Measurements from ENCODE around the gene IL17RA. TPM values are rescaled to one million over a fixed set of nuclear protein-coding genes. Genes with fewer than 3 reads are reported as not detected.

Gene IL17RA
- total RNA-seq, 2 experiments from 2014 or later = 37.8 to 38.7 TPM

DNA sequence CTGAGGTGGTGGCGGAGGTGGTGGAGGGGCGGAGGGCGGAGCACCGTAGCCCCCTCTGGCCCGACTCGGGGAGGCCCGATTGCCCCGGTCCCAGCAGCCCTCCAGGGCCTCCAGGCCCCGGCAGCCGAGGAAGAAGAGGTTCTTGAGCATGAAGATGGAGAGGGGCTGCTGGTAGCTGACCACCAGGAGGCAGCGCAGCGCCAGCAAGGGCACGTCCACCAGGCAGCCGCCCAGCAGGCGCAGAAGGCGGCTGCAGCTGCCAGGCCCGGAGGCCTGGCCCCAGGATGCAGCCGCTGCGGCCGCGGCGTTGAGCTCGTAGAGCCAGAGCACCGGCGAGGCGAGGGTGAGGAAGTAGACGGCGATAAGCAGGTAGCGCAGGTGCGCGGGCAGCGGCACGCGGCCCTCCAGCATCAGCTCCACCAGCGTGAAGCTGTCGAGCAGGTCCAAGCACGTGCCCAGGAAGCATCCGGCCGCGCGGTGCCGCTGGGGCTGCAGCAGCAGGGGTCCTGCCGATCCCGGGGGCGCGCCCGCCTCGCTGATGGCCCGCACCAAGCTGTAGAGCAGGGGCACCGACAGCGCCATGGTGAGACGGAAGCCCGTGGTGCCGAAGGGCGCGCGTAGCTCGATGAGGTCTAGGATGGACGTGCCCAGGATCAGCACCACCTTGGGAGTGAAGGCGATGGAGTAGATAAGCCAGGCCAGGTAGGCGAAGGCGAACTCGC lies 34.8 kb downstream of the IL17RA start:
- Mint-ChIP-seq H3K4me1 (peaks cover 40% of the 10 kb centered on the region), H3K36me3 (ENCODE audit: low read depth) (no peaks in the 10 kb centered on the region), H3K9me3 (no peaks in the 10 kb centered on the region), H3K27ac (no peak overlapping the region), H3K4me3 (no peak overlapping the region), H3K27me3 (peaks cover 30% of the 10 kb centered on the region)
- ChIA-PET CTCF (no interaction called here), POLR2A (interaction anchor here (1.9 kb wide), 1 partner anchor 22 kb away, joined by 5 read pairs; no protein-coding TSS in a partner anchor)
- no peak for DNase-seq

DNA sequence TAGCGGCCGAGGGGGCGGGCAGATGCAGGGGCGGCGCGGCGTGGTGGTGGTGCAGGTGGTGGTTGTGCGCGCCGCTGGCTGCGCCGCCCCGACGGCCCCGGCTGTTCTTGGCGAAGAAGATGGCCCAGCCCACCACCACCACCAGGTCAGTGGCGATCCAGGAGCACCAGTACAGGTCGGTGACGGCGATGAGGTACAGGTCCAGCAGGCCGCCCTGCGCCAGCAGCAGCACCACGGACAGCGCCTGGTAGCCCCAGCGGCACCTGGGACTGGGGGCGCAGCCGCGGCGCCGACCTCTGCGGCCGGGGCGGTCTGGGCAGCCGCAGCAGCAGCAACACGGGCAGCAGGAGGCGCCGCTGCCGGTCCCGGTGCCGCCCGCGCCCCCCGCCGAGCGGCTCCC lies 35.5 kb downstream of the IL17RA start:
- ChIA-PET CTCF (no interaction called here), POLR2A (no interaction called here)
- Mint-ChIP-seq H3K4me1 (peaks cover 40% of the 10 kb centered on the region), H3K27me3 (peaks cover 33% of the 10 kb centered on the region), H3K27ac (no peak overlapping the region), H3K9me3 (no peaks in the 10 kb centered on the region), H3K4me3 (no peak overlapping the region), H3K36me3 (ENCODE audit: low read depth) (no peaks in the 10 kb centered on the region)
- peak; percentile 55 for DNase-seq

DNA sequence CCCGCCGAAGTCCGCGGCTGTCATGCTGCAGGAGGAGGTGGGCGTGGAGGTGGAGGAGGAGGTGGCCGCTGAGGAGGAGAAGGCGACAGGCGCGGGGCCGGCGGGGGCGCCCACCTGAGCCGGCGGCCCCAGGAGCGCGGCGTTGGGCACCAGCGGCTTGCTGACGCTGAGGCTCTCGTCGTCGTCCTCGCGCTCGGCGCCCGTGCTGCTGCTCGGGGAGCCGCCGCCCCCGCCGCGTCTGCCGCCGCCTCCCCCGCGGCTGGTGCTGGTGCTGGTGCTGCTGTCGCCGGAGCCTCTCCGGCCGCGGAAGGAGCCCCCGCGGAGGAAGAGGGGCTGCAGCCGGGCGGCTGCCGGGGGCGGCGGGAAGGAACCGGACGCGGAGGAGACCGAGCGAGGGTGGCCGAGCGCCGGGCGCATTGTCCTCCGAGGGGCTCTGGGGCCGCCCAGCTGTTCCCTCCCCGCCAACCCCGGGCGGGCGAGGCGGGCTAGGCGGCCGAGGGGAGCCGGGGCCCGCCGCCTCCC lies 36.0 kb downstream of the IL17RA start:
- H3K9me3 Mint-ChIP-seq = no peaks in the 10 kb centered on the region
- DNase-seq = no peak
- POLR2A ChIA-PET = no interaction called here
- no peak overlapping the region for H3K4me3 Mint-ChIP-seq
- peaks cover 33% of the 10 kb centered on the region for H3K27me3 Mint-ChIP-seq
- H3K36me3 Mint-ChIP-seq (ENCODE audit: low read depth) = no peaks in the 10 kb centered on the region
- peaks cover 37% of the 10 kb centered on the region for H3K4me1 Mint-ChIP-seq
- CTCF ChIA-PET = no interaction called here
- no peak overlapping the region for H3K27ac Mint-ChIP-seq

DNA sequence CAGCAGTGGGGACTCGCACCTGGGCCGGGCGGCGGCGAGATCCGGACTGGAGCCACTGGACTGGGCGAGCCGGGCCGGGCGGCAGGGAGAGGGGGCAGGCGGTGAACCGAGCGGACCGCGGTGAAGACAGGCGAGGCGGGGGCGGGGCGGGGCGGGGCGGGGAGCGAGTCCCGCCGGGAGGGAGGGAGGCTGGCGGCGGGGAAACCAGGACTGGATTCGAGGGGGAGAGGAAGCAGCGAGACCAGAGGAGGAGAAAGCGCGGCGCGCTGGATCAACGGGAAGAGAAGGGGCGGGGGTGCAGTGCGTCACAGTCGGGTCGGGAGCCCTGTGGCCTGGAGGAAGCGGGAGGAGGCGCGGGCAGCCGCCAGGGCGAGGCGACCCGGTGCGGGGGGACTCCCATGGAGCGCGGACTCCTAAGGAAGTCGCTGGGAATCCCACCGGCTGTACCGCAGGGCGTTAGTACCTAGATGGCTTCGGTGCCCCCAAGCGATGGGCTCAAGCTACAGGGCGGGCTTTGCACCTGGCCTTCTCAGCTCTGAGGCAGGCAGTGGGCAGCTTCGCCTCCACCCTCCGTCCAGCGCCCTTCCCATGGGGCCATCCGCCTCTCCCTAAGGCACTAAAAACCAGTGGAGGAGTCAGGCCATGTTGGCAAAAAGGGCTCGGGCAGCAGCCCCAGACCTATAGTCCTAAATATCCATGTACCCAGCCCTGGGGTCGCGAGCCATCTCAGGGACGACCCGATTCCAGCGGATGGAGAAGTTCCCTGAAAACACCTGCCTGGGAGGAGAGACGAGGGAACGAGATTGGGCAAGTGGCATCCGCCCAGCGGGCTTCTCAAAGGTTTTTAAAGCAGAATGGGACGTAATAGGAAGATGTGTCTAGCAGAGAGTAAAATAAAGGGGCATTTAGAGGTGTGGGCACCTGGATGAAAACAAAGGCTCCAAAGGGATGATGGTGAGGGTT lies 36.7 kb downstream of the IL17RA start, which contains the start of gene TMEM121B:
Gene TMEM121B, minus strand, starts transcription at position 128 of the 963 bp plus-strand sequence. CDS start 233 bp downstream, outside the sequence.
- Mint-ChIP-seq H3K27ac (no peak within 1 kb of the TSS), H3K4me1 (peaks cover 29% of the 10 kb centered on the region), H3K4me3 (peak within 1 kb of the TSS; percentile 43), H3K36me3 (ENCODE audit: low read depth) (no peaks in the 10 kb centered on the region), H3K27me3 (peaks cover 33% of the 10 kb centered on the region), H3K9me3 (no peaks in the 10 kb centered on the region)
- DNase-seq = no peak
- POLR2A ChIA-PET = no interaction called here
- CTCF ChIA-PET = no interaction called here

DNA sequence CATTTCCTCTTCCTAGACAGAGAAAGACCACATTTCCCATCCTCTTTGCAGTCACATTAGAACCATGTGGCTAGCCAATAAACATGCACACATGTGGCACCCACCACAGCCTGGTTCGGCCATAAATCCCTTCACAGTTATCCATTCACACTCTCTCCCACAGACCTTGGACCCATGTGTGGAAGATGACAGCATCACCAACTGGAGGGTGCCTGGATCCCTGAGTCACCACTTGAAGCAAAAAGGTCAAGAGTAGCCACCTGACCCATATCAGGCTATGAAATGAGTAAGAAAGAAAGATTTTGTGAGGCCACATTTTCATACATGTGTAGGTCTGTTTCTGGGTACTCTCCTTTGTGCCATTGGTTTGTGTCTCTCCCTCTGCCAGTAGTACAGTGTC lies 45.4 kb downstream of the IL17RA start:
- H3K27me3 Mint-ChIP-seq = no peaks in the 10 kb centered on the region
- H3K27ac Mint-ChIP-seq = no peak overlapping the region
- ChIA-PET CTCF (no interaction called here), POLR2A (no interaction called here)
- H3K9me3 Mint-ChIP-seq = no peaks in the 10 kb centered on the region
- no peak for DNase-seq
- no peaks in the 10 kb centered on the region for H3K4me1 Mint-ChIP-seq
- H3K36me3 Mint-ChIP-seq (ENCODE audit: low read depth) = no peaks in the 10 kb centered on the region
- H3K4me3 Mint-ChIP-seq = no peak overlapping the region

DNA sequence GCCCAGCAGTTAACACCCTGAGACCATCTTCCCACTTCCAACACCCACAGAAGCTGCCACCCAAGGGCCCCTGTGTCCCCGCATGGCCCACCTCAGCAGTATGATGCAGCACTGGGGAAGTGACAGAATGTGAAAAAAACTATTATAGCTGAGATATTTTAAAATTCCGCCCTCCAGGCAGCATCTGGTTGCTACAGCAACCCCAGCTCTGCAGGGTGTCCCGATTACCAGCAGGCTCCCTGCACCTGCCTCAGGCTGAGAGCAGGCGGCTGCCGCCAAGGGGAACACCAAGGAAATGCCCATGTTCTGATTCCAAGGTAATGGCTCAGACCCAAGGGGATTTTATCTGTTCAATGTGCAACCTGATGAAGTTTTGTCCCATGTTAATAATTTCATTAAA lies 46.9 kb downstream of the IL17RA start:
- no peaks in the 10 kb centered on the region for H3K4me1 Mint-ChIP-seq
- no peaks in the 10 kb centered on the region for H3K36me3 Mint-ChIP-seq (ENCODE audit: low read depth)
- no peaks in the 10 kb centered on the region for H3K27me3 Mint-ChIP-seq
- no peak for DNase-seq
- no peak overlapping the region for H3K4me3 Mint-ChIP-seq
- POLR2A ChIA-PET = interaction anchor here (0.6 kb wide), 1 partner anchor 26 kb away, joined by 3 read pairs; no protein-coding TSS in a partner anchor
- CTCF ChIA-PET = no interaction called here
- H3K9me3 Mint-ChIP-seq = no peaks in the 10 kb centered on the region
- no peak overlapping the region for H3K27ac Mint-ChIP-seq

DNA sequence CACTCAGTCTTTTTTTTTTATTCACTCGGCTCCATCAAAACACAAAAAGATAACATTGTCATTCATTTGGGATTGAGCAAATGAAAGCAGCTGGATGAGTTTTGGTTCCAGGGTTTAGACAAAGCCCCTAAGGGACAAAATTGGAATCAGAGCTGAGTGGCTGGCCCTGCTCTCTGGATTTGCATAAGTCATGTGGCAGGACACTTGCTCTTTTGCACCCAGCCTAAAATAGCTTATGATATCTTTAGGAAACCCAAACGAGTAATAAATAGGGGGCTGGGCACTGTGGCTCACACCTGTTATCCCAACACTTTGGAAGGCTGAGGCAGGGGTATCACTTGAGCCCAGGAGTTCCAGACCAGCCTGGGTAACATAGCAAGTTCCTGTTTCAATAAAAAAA lies 47.3 kb downstream of the IL17RA start:
- no peak overlapping the region for H3K27ac Mint-ChIP-seq
- no peaks in the 10 kb centered on the region for H3K36me3 Mint-ChIP-seq (ENCODE audit: low read depth)
- DNase-seq = no peak
- H3K27me3 Mint-ChIP-seq = no peaks in the 10 kb centered on the region
- H3K9me3 Mint-ChIP-seq = no peaks in the 10 kb centered on the region
- ChIA-PET POLR2A (interaction anchor here (0.6 kb wide), 1 partner anchor 26 kb away, joined by 3 read pairs; no protein-coding TSS in a partner anchor), CTCF (interaction anchor here (0.7 kb wide), 1 partner anchor 218 kb away, joined by 5 read pairs; no protein-coding TSS in a partner anchor)
- no peaks in the 10 kb centered on the region for H3K4me1 Mint-ChIP-seq
- no peak overlapping the region for H3K4me3 Mint-ChIP-seq

DNA sequence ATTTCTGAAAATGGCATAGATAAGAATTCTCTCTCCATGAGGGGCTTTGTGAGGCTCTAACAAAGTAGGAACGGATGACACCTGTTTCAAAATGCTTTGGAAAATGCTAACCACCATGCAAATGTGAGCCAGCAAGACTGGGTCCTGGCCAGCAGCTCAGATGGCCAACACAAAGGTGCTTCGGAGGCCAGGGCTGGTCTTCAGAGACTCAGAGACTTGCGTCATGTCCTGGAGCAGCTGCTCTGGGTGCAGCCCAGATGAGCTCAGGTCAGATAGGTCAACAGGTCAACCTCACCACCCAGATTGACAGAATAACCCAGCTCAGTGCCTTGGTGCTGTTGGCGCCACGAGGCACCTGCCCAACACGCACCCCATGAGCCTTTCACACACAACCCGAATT lies 48.3 kb downstream of the IL17RA start:
- H3K4me3 Mint-ChIP-seq = no peak overlapping the region
- H3K27me3 Mint-ChIP-seq = no peaks in the 10 kb centered on the region
- DNase-seq = no peak
- H3K36me3 Mint-ChIP-seq (ENCODE audit: low read depth) = no peaks in the 10 kb centered on the region
- no peaks in the 10 kb centered on the region for H3K9me3 Mint-ChIP-seq
- no peaks in the 10 kb centered on the region for H3K4me1 Mint-ChIP-seq
- ChIA-PET POLR2A (interaction anchor here (1.2 kb wide), 1 partner anchor 16 kb away, joined by 3 read pairs; no protein-coding TSS in a partner anchor), CTCF (no interaction called here)
- H3K27ac Mint-ChIP-seq = no peak overlapping the region

DNA sequence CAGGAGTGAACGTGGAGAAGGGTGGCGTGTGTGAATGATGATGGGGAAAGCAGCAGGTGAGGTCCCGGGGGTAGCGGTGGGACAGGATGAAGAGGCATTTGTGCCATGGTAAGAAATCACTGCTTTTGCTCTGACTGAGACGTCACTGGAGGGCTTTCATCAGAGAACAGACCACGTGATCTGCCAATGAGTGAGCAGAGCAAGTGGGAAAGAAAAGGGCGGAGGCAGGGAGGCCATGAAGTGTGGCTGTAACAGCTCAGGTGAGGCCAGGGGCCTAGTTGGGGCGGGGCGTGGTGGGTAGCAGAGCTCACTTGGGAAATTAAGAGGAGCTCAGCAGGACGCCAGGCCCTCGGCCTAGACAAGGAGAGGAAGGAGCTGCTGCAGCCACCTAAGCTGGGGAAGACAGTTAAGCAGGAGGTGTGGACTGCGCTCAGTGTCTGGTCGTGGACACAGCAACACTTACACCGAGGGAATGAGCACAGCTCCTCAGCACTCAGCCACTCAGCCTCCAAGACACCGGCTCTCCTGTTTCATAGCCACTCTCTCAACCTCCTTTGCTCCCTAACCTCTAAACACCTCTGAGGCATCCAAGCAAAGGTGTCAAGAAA lies 50.5 kb downstream of the IL17RA start:
- CTCF ChIA-PET = no interaction called here
- POLR2A ChIA-PET = no interaction called here

DNA sequence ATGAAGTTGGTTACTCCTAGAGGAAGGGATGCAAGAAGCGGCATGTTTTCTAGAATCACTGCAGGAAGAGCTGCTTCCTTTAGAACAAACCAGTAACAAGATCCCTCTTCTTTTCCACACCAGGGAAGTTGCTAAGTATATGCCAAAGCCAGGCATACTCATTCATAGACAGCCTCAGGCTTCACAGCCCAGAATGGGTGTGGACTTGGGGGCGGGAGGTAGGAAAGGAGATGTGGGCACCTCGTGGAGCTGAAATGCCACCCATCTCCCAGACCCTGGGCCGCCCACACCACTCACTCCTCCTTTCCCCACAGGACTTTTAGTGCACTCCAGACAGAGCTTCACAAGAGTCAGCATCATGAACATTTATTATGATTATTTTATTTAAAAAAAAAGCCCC lies 52.4 kb downstream of the IL17RA start:
- no peak for DNase-seq
- H3K9me3 Mint-ChIP-seq = no peaks in the 10 kb centered on the region
- H3K27ac Mint-ChIP-seq = no peak overlapping the region
- ChIA-PET POLR2A (no interaction called here), CTCF (no interaction called here)
- no peaks in the 10 kb centered on the region for H3K27me3 Mint-ChIP-seq
- no peak overlapping the region for H3K4me3 Mint-ChIP-seq
- H3K4me1 Mint-ChIP-seq = no peaks in the 10 kb centered on the region
- peaks cover 9% of the 10 kb centered on the region for H3K36me3 Mint-ChIP-seq (ENCODE audit: low read depth)

More for the DNA sequence above, 50.5 kb downstream of the IL17RA start:
- Mint-ChIP-seq H3K4me1 (no peaks in the 10 kb centered on the region), H3K36me3 (ENCODE audit: low read depth) (no peaks in the 10 kb centered on the region), H3K4me3 (no peak overlapping the region), H3K9me3 (no peaks in the 10 kb centered on the region), H3K27me3 (no peaks in the 10 kb centered on the region), H3K27ac (no peak overlapping the region)
- no peak for DNase-seq

DNA sequence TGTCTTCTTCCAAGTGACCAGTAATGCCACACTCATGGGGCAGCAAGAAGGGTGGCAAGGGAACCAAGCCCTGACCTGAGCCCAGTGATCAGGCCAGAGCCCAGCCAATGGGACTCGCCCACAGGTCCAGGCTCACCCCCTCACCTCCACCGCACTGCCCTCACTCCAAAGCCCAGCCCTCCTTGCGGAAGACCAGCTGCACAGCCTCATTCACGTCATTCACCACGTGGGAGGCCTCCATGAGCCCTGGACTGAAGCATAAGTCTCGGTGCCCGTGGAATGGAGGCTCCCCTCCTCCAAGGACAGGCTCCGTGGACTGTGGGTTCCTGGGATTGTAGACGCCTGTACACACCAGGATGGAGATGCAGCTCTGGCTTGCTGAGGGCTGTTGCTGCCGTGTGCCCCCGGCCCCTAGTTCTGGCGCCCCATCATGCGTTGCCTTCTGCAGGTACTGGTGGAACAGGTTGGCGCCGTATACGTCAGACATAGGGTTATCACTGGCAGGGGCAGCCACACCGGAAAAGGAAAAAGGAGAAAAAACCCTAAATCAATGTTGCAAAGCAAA lies 53.1 kb downstream of the IL17RA start:
- no peak overlapping the region for H3K4me3 Mint-ChIP-seq
- CTCF ChIA-PET = no interaction called here
- POLR2A ChIA-PET = no interaction called here
- no peak for DNase-seq
- H3K27ac Mint-ChIP-seq = no peak overlapping the region
- H3K36me3 Mint-ChIP-seq (ENCODE audit: low read depth) = peaks cover 16% of the 10 kb centered on the region
- no peaks in the 10 kb centered on the region for H3K4me1 Mint-ChIP-seq
- no peaks in the 10 kb centered on the region for H3K9me3 Mint-ChIP-seq
- H3K27me3 Mint-ChIP-seq = no peaks in the 10 kb centered on the region

DNA sequence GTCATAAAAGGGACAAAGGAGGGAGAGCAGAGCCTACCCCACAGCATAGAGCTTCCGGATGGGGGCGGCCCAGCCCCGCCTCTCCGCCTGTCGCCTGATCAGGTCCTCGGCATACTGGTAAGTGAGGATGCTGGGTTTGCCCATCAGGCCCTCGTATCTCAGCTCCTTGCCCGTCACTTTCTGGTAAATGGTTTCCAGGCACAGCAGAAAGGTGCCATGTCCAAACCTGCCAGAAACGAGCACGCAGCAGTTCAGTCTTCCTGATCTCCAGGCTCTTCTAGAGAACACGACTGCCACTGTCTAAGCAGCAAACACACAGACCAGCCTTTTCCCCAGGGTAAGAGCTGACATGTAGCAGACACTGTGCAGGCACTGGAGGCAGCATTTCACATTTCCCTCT lies 53.7 kb downstream of the IL17RA start:
- Mint-ChIP-seq H3K9me3 (no peaks in the 10 kb centered on the region), H3K27ac (no peak overlapping the region), H3K27me3 (no peaks in the 10 kb centered on the region), H3K4me3 (no peak overlapping the region), H3K4me1 (no peaks in the 10 kb centered on the region), H3K36me3 (ENCODE audit: low read depth) (peaks cover 21% of the 10 kb centered on the region)
- DNase-seq = no peak
- ChIA-PET POLR2A (no interaction called here), CTCF (no interaction called here)

DNA sequence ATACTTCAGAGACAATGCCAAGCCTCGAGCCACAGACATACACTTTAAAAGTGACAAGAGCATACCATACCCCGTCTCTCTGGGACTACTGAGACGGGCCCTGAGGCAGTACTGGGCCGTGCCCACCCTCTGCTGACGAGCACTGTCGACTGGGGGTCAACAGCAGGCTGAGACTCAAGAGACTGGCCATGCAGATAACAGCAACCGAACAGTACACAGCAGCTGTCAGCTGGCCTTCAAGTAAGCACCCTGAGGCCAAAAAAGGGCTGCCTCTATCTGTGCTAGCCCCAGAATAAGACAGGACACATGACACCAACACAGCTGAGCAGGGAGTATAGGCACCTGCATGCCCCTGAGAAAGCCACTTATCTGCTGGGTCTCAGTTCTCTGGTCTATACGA lies 55.2 kb downstream of the IL17RA start:
- H3K36me3 Mint-ChIP-seq (ENCODE audit: low read depth) = peaks cover 24% of the 10 kb centered on the region
- H3K4me3 Mint-ChIP-seq = no peak overlapping the region
- ChIA-PET POLR2A (no interaction called here), CTCF (interaction anchor here (0.6 kb wide), 1 partner anchor 358 kb away, joined by 3 read pairs; no protein-coding TSS in a partner anchor)
- H3K27me3 Mint-ChIP-seq = no peaks in the 10 kb centered on the region
- no peaks in the 10 kb centered on the region for H3K9me3 Mint-ChIP-seq
- H3K27ac Mint-ChIP-seq = no peak overlapping the region
- no peaks in the 10 kb centered on the region for H3K4me1 Mint-ChIP-seq
- DNase-seq = no peak

All from activated CD4-positive, alpha-beta memory T cell treated with anti-CD3 and anti-CD28 coated beads, Interleukin-2, amount 10 ng/mL, durations not matched to agents 7 days and 5 days (primary cell).